B cell (primary cell): ENCODE measurements around the gene PSMD2.

Experiments used
- EZH2 ChIP-seq: IDR thresholded peaks from 2 replicates; pipeline ENCODE4 v1.6.1; 2012; ENCODE audit warnings: borderline replicate concordance, low read depth, mild to moderate bottlenecking, moderate library complexity, low read length; ENCODE audit not compliant: insufficient read depth, poor library complexity, severe bottlenecking
- TF ChIP-seq, protein P1 (sequence below): fragments of 200-600 bp; IDR thresholded peaks from one replicate; pipeline ENCODE4 v1.8.0; 2022; ENCODE audit warnings: antibody characterized with exemption, mild to moderate bottlenecking

- TF ChIP-seq, protein P1, sequence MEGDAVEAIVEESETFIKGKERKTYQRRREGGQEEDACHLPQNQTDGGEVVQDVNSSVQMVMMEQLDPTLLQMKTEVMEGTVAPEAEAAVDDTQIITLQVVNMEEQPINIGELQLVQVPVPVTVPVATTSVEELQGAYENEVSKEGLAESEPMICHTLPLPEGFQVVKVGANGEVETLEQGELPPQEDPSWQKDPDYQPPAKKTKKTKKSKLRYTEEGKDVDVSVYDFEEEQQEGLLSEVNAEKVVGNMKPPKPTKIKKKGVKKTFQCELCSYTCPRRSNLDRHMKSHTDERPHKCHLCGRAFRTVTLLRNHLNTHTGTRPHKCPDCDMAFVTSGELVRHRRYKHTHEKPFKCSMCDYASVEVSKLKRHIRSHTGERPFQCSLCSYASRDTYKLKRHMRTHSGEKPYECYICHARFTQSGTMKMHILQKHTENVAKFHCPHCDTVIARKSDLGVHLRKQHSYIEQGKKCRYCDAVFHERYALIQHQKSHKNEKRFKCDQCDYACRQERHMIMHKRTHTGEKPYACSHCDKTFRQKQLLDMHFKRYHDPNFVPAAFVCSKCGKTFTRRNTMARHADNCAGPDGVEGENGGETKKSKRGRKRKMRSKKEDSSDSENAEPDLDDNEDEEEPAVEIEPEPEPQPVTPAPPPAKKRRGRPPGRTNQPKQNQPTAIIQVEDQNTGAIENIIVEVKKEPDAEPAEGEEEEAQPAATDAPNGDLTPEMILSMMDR, result no peak
- TF ChIP-seq EZH2, result no peak
Measured at GRCh38 chr3:184357248-184358123, 58.4 kb downstream of the PSMD2 start.
